H9 (cell line): ENCODE results near the gene TAF5L. TPM values are rescaled to one million over a fixed set of nuclear protein-coding genes. Genes with fewer than 3 reads are reported as not detected.
A peak's percentile ranks its signal among the peaks of the same experiment; 100 is the strongest.

Experiments used
- DNase-seq: peaks from one replicate; pipeline ENCODE4 v3.0.0-alpha.2; 2017
- H2AFZ ChIP-seq: one replicate; pipeline ENCODE4 v1.6.1; 2013; ENCODE audit warnings: mild to moderate bottlenecking, low read length, control low read depth, moderate library complexity
- H2AK5ac ChIP-seq: 2 replicates; pipeline ENCODE4 v1.6.1; 2013; ENCODE audit warnings: low read length, control low read depth, mixed read lengths; ENCODE audit not compliant: insufficient read length
- H2BK120ac ChIP-seq: one replicate; pipeline ENCODE4 v1.6.1; 2013; ENCODE audit warnings: low read depth, mild to moderate bottlenecking, low read length, control low read depth, inconsistent platforms; ENCODE audit not compliant: poor library complexity, severe bottlenecking
- H2BK12ac ChIP-seq: 2 replicates; pipeline ENCODE4 v1.6.1; 2013; ENCODE audit warnings: low read length, control low read depth, mixed read lengths, low read depth; ENCODE audit not compliant: insufficient read length
- H2BK15ac ChIP-seq: 2 replicates; pipeline ENCODE4 v1.6.1; 2013; ENCODE audit warnings: low read depth, low read length, control low read depth
- H2BK20ac ChIP-seq: one replicate; pipeline ENCODE4 v1.6.1; 2013; ENCODE audit warnings: low read depth, mild to moderate bottlenecking, low read length, control low read depth, inconsistent platforms; ENCODE audit not compliant: poor library complexity, severe bottlenecking
- H2BK5ac ChIP-seq: 2 replicates; pipeline ENCODE4 v1.6.1; 2013; ENCODE audit warnings: low read length, control low read depth, mixed read lengths; ENCODE audit not compliant: insufficient read length
- H3K14ac ChIP-seq: 2 replicates; pipeline ENCODE4 v1.6.1; 2013; ENCODE audit warnings: low read length, control low read depth; ENCODE audit not compliant: insufficient read depth
- H3K18ac ChIP-seq: 2 replicates; pipeline ENCODE4 v1.6.1; 2013; ENCODE audit warnings: low read depth, mild to moderate bottlenecking, mixed read lengths, low read length, control low read depth; ENCODE audit not compliant: insufficient read length
- H3K23ac ChIP-seq: 2 replicates; pipeline ENCODE4 v1.6.1; 2013; ENCODE audit warnings: low read length, control low read depth, mixed read lengths, low read depth; ENCODE audit not compliant: insufficient read length
- H3K23me2 ChIP-seq: 2 replicates; pipeline ENCODE4 v1.6.1; 2013; ENCODE audit warnings: low read depth, mild to moderate bottlenecking, mixed read lengths, low read length, control low read depth; ENCODE audit not compliant: insufficient read length, poor library complexity, severe bottlenecking
- H3K27ac ChIP-seq: 2 replicates; pipeline ENCODE4 v1.5.1; 2013; ENCODE audit warnings: low read length, control low read depth, mixed read lengths, low read depth; ENCODE audit not compliant: insufficient read length
- H3K27me3 ChIP-seq: 2 replicates; pipeline ENCODE4 v1.6.1; 2013; ENCODE audit warnings: low read length, control low read depth, inconsistent platforms; ENCODE audit not compliant: insufficient read depth
- H3K4ac ChIP-seq: 2 replicates; pipeline ENCODE4 v1.6.1; 2013; ENCODE audit warnings: low read depth, mild to moderate bottlenecking, control low read depth, inconsistent platforms, low read length, moderate library complexity
- H3K4me1 ChIP-seq: 2 replicates; pipeline ENCODE4 v1.6.1; 2013; ENCODE audit warnings: low read length, control low read depth, inconsistent platforms; ENCODE audit not compliant: insufficient read depth
- H3K4me2 ChIP-seq: 2 replicates; pipeline ENCODE4 v1.6.1; 2013; ENCODE audit warnings: low read length, control low read depth, mixed read lengths; ENCODE audit not compliant: insufficient read length, insufficient read depth
- H3K56ac ChIP-seq: 2 replicates; pipeline ENCODE4 v1.6.1; 2013; ENCODE audit warnings: low read depth, mild to moderate bottlenecking, mixed read lengths, low read length, control low read depth; ENCODE audit not compliant: insufficient read length
- H3K79me1 ChIP-seq: 2 replicates; pipeline ENCODE4 v1.6.1; 2013; ENCODE audit warnings: low read depth, mild to moderate bottlenecking, moderate library complexity, low read length, control low read depth, inconsistent platforms; ENCODE audit not compliant: insufficient read depth, poor library complexity, severe bottlenecking
- H3K79me2 ChIP-seq: 2 replicates; pipeline ENCODE4 v1.6.1; 2013; ENCODE audit warnings: low read length, control low read depth, inconsistent platforms; ENCODE audit not compliant: insufficient read depth
- H3K9ac ChIP-seq: 2 replicates; pipeline ENCODE4 v1.6.1; 2013; ENCODE audit warnings: low read length, control low read depth, mixed read lengths; ENCODE audit not compliant: insufficient read length; ENCODE audit errors: extremely low read depth
- H3K9me3 ChIP-seq: one replicate; pipeline ENCODE4 v1.6.1; 2013; ENCODE audit warnings: low read depth, low read length, inconsistent platforms; ENCODE audit not compliant: control insufficient read depth
- H3T11ph ChIP-seq: one replicate; pipeline ENCODE4 v1.6.1; 2013; ENCODE audit warnings: mild to moderate bottlenecking, low read length, control low read depth, inconsistent platforms
- H4K20me1 ChIP-seq: one replicate; pipeline ENCODE4 v1.6.1; 2013; ENCODE audit not compliant: control insufficient read depth, insufficient read length, insufficient read depth
- H4K5ac ChIP-seq: 2 replicates; pipeline ENCODE4 v1.6.1; 2013; ENCODE audit warnings: low read depth, mild to moderate bottlenecking, mixed read lengths, low read length, control low read depth; ENCODE audit not compliant: insufficient read length
- H4K8ac ChIP-seq: replicated peaks from 2 replicates; pipeline ENCODE4 v1.6.1; 2013; ENCODE audit warnings: low read length, control low read depth, mixed read lengths, low read depth; ENCODE audit not compliant: insufficient read length
- H4K91ac ChIP-seq: 2 replicates; pipeline ENCODE4 v1.6.1; 2013; ENCODE audit warnings: low read depth, mild to moderate bottlenecking, moderate library complexity, mixed read lengths, low read length, control low read depth; ENCODE audit not compliant: insufficient read length
- H3K27ac Mint-ChIP-seq, 3 experiments: 2 replicates in 2 of 3; 3 replicates in 1 of 3; pipeline ENCODE4 v1.8.0; 2020 to 2021; ENCODE audit warnings: mixed read lengths in 3 of 3, mild to moderate bottlenecking in 1 of 3, moderate library complexity in 1 of 3
- H3K27me3 Mint-ChIP-seq: 2 replicates; pipeline ENCODE4 v1.8.0; 2021; ENCODE audit warnings: low read depth, mild to moderate bottlenecking, moderate library complexity, mixed read lengths
- H3K36me3 Mint-ChIP-seq, 3 experiments: 2 replicates in 2 of 3; 3 replicates in 1 of 3; pipeline ENCODE4 v1.8.0; 2020 to 2021; ENCODE audit warnings: low read depth in 3 of 3, mixed read lengths in 3 of 3; ENCODE audit not compliant: insufficient read depth in 1 of 3
- H3K4me1 Mint-ChIP-seq, 2 experiments: 2 replicates each; pipeline ENCODE4 v1.8.0; 2020; ENCODE audit warnings: mixed read lengths in 2 of 2
- H3K4me3 Mint-ChIP-seq, 2 experiments: 2 replicates in 1 of 2; 3 replicates in 1 of 2; pipeline ENCODE4 v1.8.0; 2020 to 2021; ENCODE audit warnings: mild to moderate bottlenecking in 2 of 2, mixed read lengths in 2 of 2, moderate library complexity in 1 of 2
- H3K9me3 Mint-ChIP-seq, 2 experiments: 2 replicates in 1 of 2; 3 replicates in 1 of 2; pipeline ENCODE4 v1.8.0; 2020; ENCODE audit warnings: mild to moderate bottlenecking in 2 of 2, mixed read lengths in 2 of 2, moderate library complexity in 1 of 2
- CTCF ChIP-seq: fragments of 200-600 bp; sonication (generic); conservative IDR thresholded peaks from 3 replicates; pipeline ENCODE4 v1.8.0; 2021; ENCODE audit warnings: antibody characterized with exemption, mild to moderate bottlenecking
- WGBS: extraction: QIAGEN DNeasy Blood & Tissue Kit; methylation state at CpG from one replicate; pipeline ENCODE4 v1.1.7; 2013; ENCODE audit warnings: missing lambda C conversion rate, low lambda C conversion rate, mixed read lengths; ENCODE audit not compliant: insufficient read length; ENCODE audit errors: extremely low coverage; 5-methylcytosine and 5-hydroxymethylcytosine counted together
- total RNA-seq: library from RNA; stranded (reverse); gene quantifications from 2 replicates; pipeline ENCODE4 v1.2.1, GENCODE V29; 2021

The TAF5L gene
- total RNA-seq, 1 experiment from 2014 or later = 30.3 TPM

- Histone ChIP-seq H3K27ac (no peak overlapping the region), H3K14ac (no peak overlapping the region), H3K79me2 (no peaks in the 10 kb centered on the region), H3K9me3 (no peaks in the 10 kb centered on the region), H3K56ac (no peak overlapping the region), H3K18ac (no peak overlapping the region), H4K8ac (no peak overlapping the region), H2BK15ac (no peak overlapping the region), H3K4ac (no peak overlapping the region), H2BK120ac (no peak overlapping the region), H4K91ac (no peak overlapping the region), H2BK20ac (no peak overlapping the region), H3K23me2 (no peaks in the 10 kb centered on the region), H3K9ac (no peak overlapping the region), H3K23ac (no peak overlapping the region), H4K20me1 (no peaks in the 10 kb centered on the region), H3K79me1 (no peaks in the 10 kb centered on the region), H2AK5ac (no peak overlapping the region), H2BK5ac (no peak overlapping the region), H3K4me2 (no peak overlapping the region), H3K27me3 (no peaks in the 10 kb centered on the region), H2AFZ (peak overlapping the region; percentile 23), H3T11ph (no peak overlapping the region), H2BK12ac (no peak overlapping the region), H3K4me1 (no peaks in the 10 kb centered on the region), H4K5ac (no peak overlapping the region)
- Mint-ChIP-seq H3K27ac (0 out of 7 replicates have a peak overlapping the region, but pooled peaks of 1 of the 3 experiments have one; percentile 68), H3K9me3 (no peaks in the 10 kb centered on the region), H3K36me3 (no peaks in the 10 kb centered on the region), H3K27me3 (no peaks in the 10 kb centered on the region), H3K4me1 (peaks cover 2 to 4% of the 10 kb centered on the region in 2 experiments; a peak in 1 of 4 replicates), H3K4me3 (no peak overlapping the region)
- no peak for DNase-seq
- WGBS = no CpG with 5 or more reads among the region's 20 CpGs
- TF ChIP-seq CTCF = no peak
Measured at GRCh38 chr1:229570305-229570704, 55.6 kb downstream of the TAF5L start.
